SK-N-SH (cell line): ENCODE measurements around the gene DAB2IP. TPM values are rescaled to one million over a fixed set of nuclear protein-coding genes. Genes with fewer than 3 reads are reported as not detected.

ENCODE experiments used
- CTCF ChIA-PET: fragments of 300-600, 350-600 bp; formaldehyde crosslinking; extraction: SDS; loops from one replicate; lab custom pipeline; 2021; lab: Yijun Ruan, JAX
- POLR2A ChIA-PET: fragments of 350-600 bp; sonication (Branson Sonifier 250); formaldehyde crosslinking; extraction: SDS; loops from one replicate; lab custom pipeline; 2020; ENCODE audit warnings: antibody characterized with exemption, inconsistent platforms; lab: Yijun Ruan, JAX
- DNase-seq: peaks from one replicate; pipeline ENCODE4 v3.0.0; 2012
- H2AFZ ChIP-seq: fragments of 200-600 bp; sonication (generic); 2 replicates; pipeline ENCODE4 v1.8.1; 2016; ENCODE audit warnings: antibody characterized with exemption, mild to moderate bottlenecking, low read depth
- H3F3A ChIP-seq: fragments of 200-600 bp; sonication (generic); replicated peaks from 2 replicates; pipeline ENCODE3; 2016; ENCODE audit warnings: antibody characterized with exemption, mild to moderate bottlenecking; ENCODE audit not compliant: insufficient read depth
- H3K27ac ChIP-seq, 2 experiments: fragments of 200-500 bp in 1 of 2; fragments of 200-600 bp in 1 of 2; sonication (Bioruptor generic) in 1 of 2; sonication (generic), shearing (Covaris generic) in 1 of 2; 2 replicates each; pipeline versions ENCODE4 v1.5.1 to v1.6.1; 2014 to 2016; ENCODE audit warnings: low read depth in 2 of 2, inconsistent platforms in 1 of 2, low read length in 1 of 2, mild to moderate bottlenecking in 1 of 2, mixed read lengths in 1 of 2
- H3K27me3 ChIP-seq: fragments of 200-600 bp; sonication (generic), shearing (Covaris generic); 2 replicates; pipeline ENCODE4 v1.6.1; 2016; ENCODE audit warnings: mixed run types; ENCODE audit not compliant: insufficient read depth
- H3K36me3 ChIP-seq, 2 experiments: fragments of 200-500 bp in 1 of 2; fragments of 200-600 bp in 1 of 2; sonication (Bioruptor generic) in 1 of 2; sonication (generic) in 1 of 2; replicated peaks in 1 of 2; 2 replicates each; pipeline versions ENCODE3 to v1.5.1; 2014 to 2016; ENCODE audit warnings: low read length in 1 of 2, mild to moderate bottlenecking in 1 of 2; ENCODE audit not compliant: insufficient read depth in 2 of 2, control insufficient read depth in 1 of 2
- H3K4me1 ChIP-seq, 2 experiments: fragments of 200-500 bp in 1 of 2; fragments of 200-600 bp in 1 of 2; sonication (Bioruptor generic) in 1 of 2; sonication (generic), shearing (Covaris generic) in 1 of 2; 2 replicates each; pipeline versions ENCODE4 v1.5.1 to v1.6.1; 2014 to 2016; ENCODE audit warnings: low read depth in 1 of 2, low read length in 1 of 2, mixed run types in 1 of 2; ENCODE audit not compliant: insufficient read depth in 2 of 2, control insufficient read depth in 1 of 2
- H3K4me2 ChIP-seq: fragments of 200-600 bp; sonication (generic), shearing (Covaris generic); 2 replicates; pipeline ENCODE4 v1.6.1; 2017; ENCODE audit warnings: mixed run types
- H3K4me3 ChIP-seq, 2 experiments: fragments of 200-500 bp in 1 of 2; fragments of 200-600 bp in 1 of 2; sonication (Bioruptor generic) in 1 of 2; sonication (generic), shearing (Covaris generic) in 1 of 2; 2 replicates each; pipeline versions ENCODE4 v1.5.1 to v1.8.1; 2014 to 2016; ENCODE audit warnings: low read depth in 2 of 2, inconsistent platforms in 1 of 2, low read length in 1 of 2, mild to moderate bottlenecking in 1 of 2, mixed read lengths in 1 of 2, moderate library complexity in 1 of 2
- H3K79me2 ChIP-seq: fragments of 200-600 bp; sonication (generic); 2 replicates; pipeline ENCODE4 v1.8.1; 2017; ENCODE audit warnings: mild to moderate bottlenecking; ENCODE audit not compliant: insufficient read depth
- H3K9ac ChIP-seq: fragments of 200-600 bp; sonication (generic); 2 replicates; pipeline ENCODE4 v1.6.1; 2017; ENCODE audit warnings: mixed run types
- H3K9me2 ChIP-seq: fragments of 200-600 bp; sonication (generic); 2 replicates; pipeline ENCODE4 v1.6.1; 2017; ENCODE audit warnings: mixed run types
- H3K9me3 ChIP-seq: fragments of 200-600 bp; sonication (generic); 2 replicates; pipeline ENCODE4 v1.6.1; 2017; ENCODE audit warnings: mixed run types, mild to moderate bottlenecking, moderate library complexity
- H4K20me1 ChIP-seq: fragments of 200-600 bp; sonication (generic); 2 replicates; pipeline ENCODE4 v1.6.1; 2017; ENCODE audit warnings: mild to moderate bottlenecking, mixed run types; ENCODE audit not compliant: insufficient read depth
- CHD2 ChIP-seq: fragments of 150-350 bp; IDR thresholded peaks from 2 replicates; pipeline ENCODE4 v1.6.1; 2018; ENCODE audit warnings: low read length; ENCODE audit not compliant: partially characterized antibody
- EZH2phosphoT487 ChIP-seq: fragments of 200-600 bp; sonication (generic); IDR thresholded peaks from 2 replicates; pipeline ENCODE4 v1.6.1; 2017; ENCODE audit warnings: low read depth, mixed run types, mild to moderate bottlenecking, antibody characterized with exemption, moderate library complexity, borderline replicate concordance
- FOXM1 ChIP-seq: IDR thresholded peaks from 2 replicates; pipeline ENCODE4 v1.4.0; 2012; ENCODE audit warnings: low read depth, mild to moderate bottlenecking
- JUND ChIP-seq: IDR thresholded peaks from 2 replicates; pipeline ENCODE4 v1.4.0; 2012
- MEF2A ChIP-seq: IDR thresholded peaks from 2 replicates; pipeline ENCODE4 v1.4.0; 2012; ENCODE audit warnings: low read depth, borderline replicate concordance
- NFIC ChIP-seq: IDR thresholded peaks from 2 replicates; pipeline ENCODE4 v1.4.0; 2012; ENCODE audit warnings: borderline replicate concordance
- NRF1 ChIP-seq: IDR thresholded peaks from 2 replicates; pipeline ENCODE4 v1.6.1; 2012; ENCODE audit warnings: low read depth, mild to moderate bottlenecking, low read length
- POLR2AphosphoS5 ChIP-seq: IDR thresholded peaks from 2 replicates; pipeline ENCODE4 v1.6.1; 2012; ENCODE audit warnings: low read depth, low read length
- RCOR1 ChIP-seq: fragments of 150-350 bp; IDR thresholded peaks from 2 replicates; pipeline ENCODE4 v1.6.1; 2017; ENCODE audit warnings: antibody characterized with exemption, low read length
- RXRA ChIP-seq: IDR thresholded peaks from 2 replicates; pipeline ENCODE4 v1.4.0; 2012; ENCODE audit warnings: low read depth, mild to moderate bottlenecking, borderline replicate concordance
- SMC3 ChIP-seq: IDR thresholded peaks from 2 replicates; pipeline ENCODE4 v1.6.1; 2012; ENCODE audit warnings: low read depth, low read length, improper control_type of control experiment
- TCF12 ChIP-seq: IDR thresholded peaks from 2 replicates; pipeline ENCODE4 v1.4.0; 2012
- USF1 ChIP-seq: IDR thresholded peaks from 2 replicates; pipeline ENCODE4 v1.4.0; 2012; ENCODE audit warnings: low read depth, borderline replicate concordance
- YY1 ChIP-seq: IDR thresholded peaks from 2 replicates; pipeline ENCODE4 v1.4.0; 2012; ENCODE audit warnings: low read depth, mild to moderate bottlenecking
- WGBS: methylation state at CpG from one replicate; pipeline ENCODE4 v1.1.6; 2017; ENCODE audit warnings: low lambda C conversion rate; 5-methylcytosine and 5-hydroxymethylcytosine counted together
- polyA plus RNA-seq, 3 experiments: library from polyadenylated mRNA; depleted of rRNA; stranded (reverse); fragments of >200 nt; gene quantifications; 2 replicates each; pipeline ENCODE4 v1.2.3, GENCODE V29; 2012
- TF ChIP-seq, protein P1 (sequence below): fragments of 150-350 bp; IDR thresholded peaks from 2 replicates; pipeline ENCODE4 v1.6.1; 2017; ENCODE audit warnings: antibody characterized with exemption, low read length, low read depth, borderline replicate concordance
- TF ChIP-seq, protein P2 (sequence below): fragments of 200-600 bp; sonication (generic); IDR thresholded peaks from 2 replicates; pipeline ENCODE4 v1.6.1; 2017; ENCODE audit warnings: antibody characterized with exemption, mild to moderate bottlenecking, moderate library complexity

Gene DAB2IP
- polyA plus RNA-seq, 1 of the 3 experiments (the other 2 are of a cell fraction): 21.4 TPM

GRCh38 chr9:121766081-121766683 lies 114.7 kb downstream of the DAB2IP start:
- H3K9ac ChIP-seq: no peak overlapping the region
- no peaks in the 10 kb centered on the region for H3K9me2 ChIP-seq
- no peak for DNase-seq
- no peak overlapping the region for H2AFZ ChIP-seq
- peak overlapping the region in 1 of 2 experiments; percentile 91; a peak in 2 of 4 replicates for H3K27ac ChIP-seq
- H3K4me2 ChIP-seq: 0 out of 2 replicates have a peak overlapping the region, but pooled peaks have one; percentile 70
- no peaks in the 10 kb centered on the region for H4K20me1 ChIP-seq
- no peak overlapping the region for H3K4me3 ChIP-seq
- H3K4me1 ChIP-seq: peaks cover 8 to 38% of the 10 kb centered on the region in 2 experiments; a peak in 3 of 4 replicates
- 99% methylated on average over 15 of the region's 19 CpGs for WGBS
- H3K79me2 ChIP-seq: peaks cover 5% of the 10 kb centered on the region; the same call in 1 of the 2 replicates
- ChIA-PET POLR2A (no interaction called here), CTCF (interaction anchor here (0.9 kb wide), 1 partner anchor 83 kb away, joined by 3 read pairs; no protein-coding TSS in a partner anchor)
- no peaks in the 10 kb centered on the region for H3K9me3 ChIP-seq
- peaks cover 18% of the 10 kb centered on the region for H3F3A ChIP-seq
- no peaks in the 10 kb centered on the region for H3K27me3 ChIP-seq
- peaks cover 26 to 47% of the 10 kb centered on the region in 2 experiments for H3K36me3 ChIP-seq
- TF ChIP-seq JUND (no peak), YY1 (no peak), RXRA (no peak), SMC3 (no peak), FOXM1 (no peak), NFIC (no peak), POLR2AphosphoS5 (no peak), MEF2A (no peak), EZH2phosphoT487 (no peak), NRF1 (no peak)
- TF ChIP-seq, protein P1, sequence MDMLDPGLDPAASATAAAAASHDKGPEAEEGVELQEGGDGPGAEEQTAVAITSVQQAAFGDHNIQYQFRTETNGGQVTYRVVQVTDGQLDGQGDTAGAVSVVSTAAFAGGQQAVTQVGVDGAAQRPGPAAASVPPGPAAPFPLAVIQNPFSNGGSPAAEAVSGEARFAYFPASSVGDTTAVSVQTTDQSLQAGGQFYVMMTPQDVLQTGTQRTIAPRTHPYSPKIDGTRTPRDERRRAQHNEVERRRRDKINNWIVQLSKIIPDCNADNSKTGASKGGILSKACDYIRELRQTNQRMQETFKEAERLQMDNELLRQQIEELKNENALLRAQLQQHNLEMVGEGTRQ: no peak

- POLR2A ChIA-PET: no interaction called here
- Histone ChIP-seq H3K9me2 (no peaks in the 10 kb centered on the region), H3F3A (peaks cover 18% of the 10 kb centered on the region)
- TF ChIP-seq RCOR1: no peak
- TF ChIP-seq JUND: no peak
- TF ChIP-seq NRF1: no peak
- TF ChIP-seq CHD2: no peak
- no peak for TF ChIP-seq TCF12
- TF ChIP-seq, protein P1: no peak
- TF ChIP-seq, protein P2, sequence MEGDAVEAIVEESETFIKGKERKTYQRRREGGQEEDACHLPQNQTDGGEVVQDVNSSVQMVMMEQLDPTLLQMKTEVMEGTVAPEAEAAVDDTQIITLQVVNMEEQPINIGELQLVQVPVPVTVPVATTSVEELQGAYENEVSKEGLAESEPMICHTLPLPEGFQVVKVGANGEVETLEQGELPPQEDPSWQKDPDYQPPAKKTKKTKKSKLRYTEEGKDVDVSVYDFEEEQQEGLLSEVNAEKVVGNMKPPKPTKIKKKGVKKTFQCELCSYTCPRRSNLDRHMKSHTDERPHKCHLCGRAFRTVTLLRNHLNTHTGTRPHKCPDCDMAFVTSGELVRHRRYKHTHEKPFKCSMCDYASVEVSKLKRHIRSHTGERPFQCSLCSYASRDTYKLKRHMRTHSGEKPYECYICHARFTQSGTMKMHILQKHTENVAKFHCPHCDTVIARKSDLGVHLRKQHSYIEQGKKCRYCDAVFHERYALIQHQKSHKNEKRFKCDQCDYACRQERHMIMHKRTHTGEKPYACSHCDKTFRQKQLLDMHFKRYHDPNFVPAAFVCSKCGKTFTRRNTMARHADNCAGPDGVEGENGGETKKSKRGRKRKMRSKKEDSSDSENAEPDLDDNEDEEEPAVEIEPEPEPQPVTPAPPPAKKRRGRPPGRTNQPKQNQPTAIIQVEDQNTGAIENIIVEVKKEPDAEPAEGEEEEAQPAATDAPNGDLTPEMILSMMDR: no peak
- no peak for TF ChIP-seq USF1
- no peak for TF ChIP-seq FOXM1
- no peak for TF ChIP-seq RXRA
- TF ChIP-seq, all 33 proteins: peak for 0
- H3K4me3 ChIP-seq: no peak overlapping the region
- no peaks in the 10 kb centered on the region for H4K20me1 ChIP-seq
- no peaks in the 10 kb centered on the region for H3K27me3 ChIP-seq
- H3K4me1 ChIP-seq: peaks cover 8 to 42% of the 10 kb centered on the region in 2 experiments; a peak in 3 of 4 replicates
- H3K79me2 ChIP-seq: peaks cover 5% of the 10 kb centered on the region; the same call in 1 of the 2 replicates
- no peak overlapping the region for H2AFZ ChIP-seq
- H3K9ac ChIP-seq: no peak overlapping the region
- CTCF ChIA-PET: no interaction called here
- H3K36me3 ChIP-seq: peaks cover 26 to 45% of the 10 kb centered on the region in 2 experiments
- H3K27ac ChIP-seq: peak overlapping the region in 1 of 2 experiments; percentile 91; a peak in 2 of 4 replicates
- no peak for DNase-seq
- 78% methylated on average over 9 of the region's 9 CpGs for WGBS
- H3K4me2 ChIP-seq: no peak overlapping the region
- H3K9me3 ChIP-seq: no peaks in the 10 kb centered on the region
Measured at GRCh38 chr9:121767171-121767769, 115.8 kb downstream of the DAB2IP start.
